IPS-18c (cell line): Measurements from ENCODE around the gene TFCP2.
"Not testable (repeated sequence)": the region's sequence is repeated elsewhere in the genome, so short reads cannot be mapped to it uniquely, and the experiment has no call there.

Experiments
- H3K4me3 ChIP-seq: 2 replicates; pipeline ENCODE4 v1.7.0; 2013; ENCODE audit warnings: low read depth, mild to moderate bottlenecking, low read length, moderate library complexity; ENCODE audit not compliant: insufficient read depth
- H3K9me3 ChIP-seq: one replicate; pipeline ENCODE4 v1.6.1; 2013; ENCODE audit warnings: mild to moderate bottlenecking, low read length, moderate library complexity; ENCODE audit not compliant: control insufficient read depth, insufficient read depth

Gene TFCP2

GRCh38 chr12:51124504-51124903 lies 48.4 kb downstream of the TFCP2 start:
- no peak overlapping the region for H3K4me3 ChIP-seq
- no peaks in the 10 kb centered on the region for H3K9me3 ChIP-seq

GRCh38 chr12:51122844-51123243 lies 50.1 kb downstream of the TFCP2 start:
- no peak overlapping the region for H3K4me3 ChIP-seq
- H3K9me3 ChIP-seq = no peaks in the 10 kb centered on the region

GRCh38 chr12:51118706-51119105 lies 54.2 kb downstream of the TFCP2 start:
- no peak overlapping the region for H3K4me3 ChIP-seq
- H3K9me3 ChIP-seq = no peaks in the 10 kb centered on the region

GRCh38 chr12:51115533-51115932 lies 57.4 kb downstream of the TFCP2 start:
- no peaks in the 10 kb centered on the region for H3K9me3 ChIP-seq

GRCh38 chr12:51108136-51108535 lies 64.8 kb downstream of the TFCP2 start:
- H3K4me3 ChIP-seq = no peak overlapping the region
- no peaks in the 10 kb centered on the region for H3K9me3 ChIP-seq

More at GRCh38 chr12:51115533-51115932, 57.4 kb downstream of the TFCP2 start:
- no peak overlapping the region for H3K4me3 ChIP-seq

- H3K9me3 ChIP-seq = no peaks in the 10 kb centered on the region
- no peak overlapping the region for H3K4me3 ChIP-seq
Measured at GRCh38 chr12:51103977-51104376, 69.0 kb downstream of the TFCP2 start.

GRCh38 chr12:51098611-51099010 lies 74.3 kb downstream of the TFCP2 start:
- no peaks in the 10 kb centered on the region for H3K9me3 ChIP-seq
- no peak overlapping the region for H3K4me3 ChIP-seq

GRCh38 chr12:51090705-51091229 lies 82.2 kb downstream of the TFCP2 start:
- no peak overlapping the region for H3K4me3 ChIP-seq
- H3K9me3 ChIP-seq = no peaks in the 10 kb centered on the region

GRCh38 chr12:51087818-51088217 lies 85.1 kb downstream of the TFCP2 start:
- H3K9me3 ChIP-seq = no peaks in the 10 kb centered on the region
- H3K4me3 ChIP-seq = no peak overlapping the region

GRCh38 chr12:51086933-51087332 lies 86.0 kb downstream of the TFCP2 start:
- Histone ChIP-seq H3K9me3 (no peaks in the 10 kb centered on the region), H3K4me3 (no peak overlapping the region)

GRCh38 chr12:51085757-51086156 lies 87.2 kb downstream of the TFCP2 start:
- H3K9me3 ChIP-seq = no peaks in the 10 kb centered on the region
- H3K4me3 ChIP-seq = no peak overlapping the region

- Histone ChIP-seq H3K4me3 (peak within 1 kb of the TSS; percentile 99), H3K9me3 (no peaks in the 10 kb centered on the region)
Measured at GRCh38 chr12:51083126-51083833, 89.7 kb downstream of the TFCP2 start, which contains the start of gene CSRNP2. Gene CSRNP2 (minus strand): TSS chr12:51083596. CDS start chr12:51076561, 7,035 bp downstream.

GRCh38 chr12:51082561-51083125 lies 90.3 kb downstream of the TFCP2 start:
- no peaks in the 10 kb centered on the region for H3K9me3 ChIP-seq
- H3K4me3 ChIP-seq = peak overlapping the region; percentile 99

- Histone ChIP-seq H3K4me3 (no peak overlapping the region), H3K9me3 (no peaks in the 10 kb centered on the region)
Measured at GRCh38 chr12:51081421-51081820, 91.5 kb downstream of the TFCP2 start.

GRCh38 chr12:51080136-51080535 lies 92.8 kb downstream of the TFCP2 start:
- Histone ChIP-seq H3K4me3 (no peak overlapping the region), H3K9me3 (no peaks in the 10 kb centered on the region)

GRCh38 chr12:51078866-51079265 lies 94.1 kb downstream of the TFCP2 start:
- not testable (repeated sequence) for H3K4me3 ChIP-seq, H3K9me3 ChIP-seq

- not testable (repeated sequence) for H3K4me3 ChIP-seq, H3K9me3 ChIP-seq
Measured at GRCh38 chr12:51078346-51078745, 94.6 kb downstream of the TFCP2 start.

- H3K4me3 ChIP-seq = no peak overlapping the region
- no peaks in the 10 kb centered on the region for H3K9me3 ChIP-seq
Measured at GRCh38 chr12:51077930-51078329, 95.0 kb downstream of the TFCP2 start.
